HepG2 (cell line): ENCODE results near the gene H6PD. TPM values are rescaled to one million over a fixed set of nuclear protein-coding genes. Genes with fewer than 3 reads are reported as not detected.

Experiments used
- BCLAF1 ChIP-seq: fragments of 450-650 bp; IDR thresholded peaks from 2 replicates; pipeline ENCODE4 v1.6.1; 2017; ENCODE audit warnings: mild to moderate bottlenecking
- CBX2 ChIP-seq, 2 experiments: fragments of 200-600 bp in 1 of 2; sonication (generic); formaldehyde crosslinking in 1 of 2; IDR thresholded peaks; 2 replicates each; pipeline versions ENCODE4 v1.7.0 to v1.8.1; 2018 to 2022; ENCODE audit warnings: low read depth in 2 of 2, low read length in 1 of 2, mild to moderate bottlenecking in 1 of 2, missing genetic modification reagents in 1 of 2
- DBP ChIP-seq: sonication (generic); formaldehyde crosslinking; IDR thresholded peaks from 2 replicates; pipeline ENCODE4 v1.4.0; 2020; ENCODE audit warnings: missing genetic modification reagents; ENCODE audit errors: not compliant biosample characterization
- EEA1 ChIP-seq: sonication (generic); formaldehyde crosslinking; IDR thresholded peaks from 2 replicates; pipeline ENCODE4 v1.5.1; 2020; ENCODE audit warnings: mild to moderate bottlenecking, missing genetic modification reagents, borderline replicate concordance
- GATA4 ChIP-seq: sonication (generic); IDR thresholded peaks from 2 replicates; pipeline ENCODE4 v1.6.1; 2016; ENCODE audit warnings: antibody characterized with exemption, low read depth, borderline replicate concordance
- HOXA5 ChIP-seq: sonication (generic); formaldehyde crosslinking; IDR thresholded peaks from 2 replicates; pipeline ENCODE4 v1.4.0; 2020; ENCODE audit warnings: missing genetic modification reagents
- ONECUT2 ChIP-seq: sonication (generic); formaldehyde crosslinking; IDR thresholded peaks from 2 replicates; pipeline ENCODE4 v1.4.0; 2020; ENCODE audit warnings: missing genetic modification reagents
- POLR2A ChIP-seq, 2 experiments: IDR thresholded peaks; 2 replicates each; pipeline ENCODE4 v1.6.1; 2011; ENCODE audit warnings: low read depth in 2 of 2, low read length in 2 of 2, mild to moderate bottlenecking in 1 of 2, moderate library complexity in 1 of 2; ENCODE audit not compliant: insufficient read depth in 1 of 2
- SALL1 ChIP-seq: sonication (generic); formaldehyde crosslinking; IDR thresholded peaks from 2 replicates; pipeline ENCODE4 v1.8.0; 2022; ENCODE audit warnings: mild to moderate bottlenecking, missing genetic modification reagents
- SOX5 ChIP-seq: IDR thresholded peaks from 2 replicates; pipeline ENCODE4 v1.6.1; 2016; ENCODE audit warnings: borderline replicate concordance
- SP1 ChIP-seq, 2 experiments: fragments of 450-650 bp in 1 of 2; sonication (generic) in 1 of 2; formaldehyde crosslinking in 1 of 2; IDR thresholded peaks; 2 replicates each; pipeline versions ENCODE4 v1.4.0 to v1.6.1; 2016 to 2020; ENCODE audit warnings: missing genetic modification reagents in 1 of 2
- TRIM22 ChIP-seq: fragments of 450-650 bp; IDR thresholded peaks from 2 replicates; pipeline ENCODE4 v1.6.1; 2017
- ZBTB39 ChIP-seq: sonication (generic); formaldehyde crosslinking; IDR thresholded peaks from 2 replicates; pipeline ENCODE4 v1.5.0; 2020; ENCODE audit warnings: missing genetic modification reagents
- ZNF160 ChIP-seq: sonication (generic); formaldehyde crosslinking; IDR thresholded peaks from 2 replicates; pipeline ENCODE4 v1.8.0; 2022; ENCODE audit warnings: mild to moderate bottlenecking, inconsistent platforms, missing genetic modification reagents
- ZNF329 ChIP-seq: sonication (generic); formaldehyde crosslinking; IDR thresholded peaks from 2 replicates; pipeline ENCODE4 v1.9.0; 2021; ENCODE audit warnings: low read depth, mild to moderate bottlenecking, missing genetic modification reagents
- ZNF431 ChIP-seq: sonication (generic); formaldehyde crosslinking; IDR thresholded peaks from 2 replicates; pipeline ENCODE4 v1.9.0; 2022; ENCODE audit warnings: missing genetic modification reagents, low read depth, mild to moderate bottlenecking, borderline replicate concordance
- ZNF510 ChIP-seq: sonication (generic); formaldehyde crosslinking; IDR thresholded peaks from 2 replicates; pipeline ENCODE4 v1.4.0; 2020; ENCODE audit warnings: low read depth, mild to moderate bottlenecking, missing genetic modification reagents
- ZNF737 ChIP-seq: sonication (generic); formaldehyde crosslinking; IDR thresholded peaks from 2 replicates; pipeline ENCODE4 v1.5.0; 2020; ENCODE audit warnings: missing genetic modification reagents, mild to moderate bottlenecking, borderline replicate concordance
- ZSCAN29 ChIP-seq: sonication (generic); formaldehyde crosslinking; conservative IDR thresholded peaks from 2 replicates; pipeline ENCODE4 v1.4.0; 2020; ENCODE audit warnings: mild to moderate bottlenecking, missing genetic modification reagents
- polyA plus RNA-seq, 8 experiments: library from polyadenylated mRNA; depleted of rRNA in 3 of 8; stranded (reverse) in 7 of 8; unstranded in 1 of 8; fragments of >200 nt; fragmentation: Illumina TruSeq in 4 of 8; extraction: Trizol in 4 of 8; gene quantifications; 2 replicates each; pipeline versions ENCODE4 v1.2.1 to v1.2.3, GENCODE V29; 2011 to 2016; ENCODE audit warnings: low read depth in 4 of 8, missing spikeins in 1 of 8, mixed read lengths in 1 of 8; ENCODE audit not compliant: insufficient read depth in 1 of 8
- total RNA-seq, 5 experiments: library from RNA; depleted of rRNA; stranded (reverse); fragments of >200 nt; fragmentation: Illumina TruSeq; extraction: Trizol; gene quantifications; 2 replicates each; pipeline ENCODE4 v1.2.3, GENCODE V29; 2016; ENCODE audit warnings: low read depth in 1 of 5

H6PD gene
- total and polyA plus RNA-seq, 2 of the 13 experiments (the other 11 are each of a cell fraction or from before 2014, with no cell fraction given): 9.3 to 14.1 TPM

GRCh38 chr1:9249534-9250410, 15.2 kb downstream of the H6PD start (continued):
- TF ChIP-seq BCLAF1: no peak
- TF ChIP-seq POLR2A (IDR thresholded peaks at IDR 0.05; ENCODE audit: insufficient read depth in 1 of 2, low read depth in 2 of 2, low read length in 2 of 2): peak; percentile 40 to 65; a peak in 3 of 4 replicates
- peak; percentile 73; the same call in 1 of the 2 replicates for TF ChIP-seq ZNF510 (CRISPR knock-in tag)
- TF ChIP-seq ZNF160: 0 out of 2 replicates have a peak, but pooled peaks have one; percentile 25
- no peak for TF ChIP-seq ZBTB39
- no peak for TF ChIP-seq CBX2 (IDR thresholded peaks at IDR 0.05; ENCODE audit: low read depth, low read length)
- TF ChIP-seq CBX2 (CRISPR knock-in tag; IDR thresholded peaks at IDR 0.05; ENCODE audit: low read depth): no peak
- TF ChIP-seq HOXA5 (CRISPR knock-in tag): 0 out of 2 replicates have a peak, but pooled peaks have one; percentile 23
- TF ChIP-seq SALL1 (CRISPR knock-in tag): peak; percentile 87
- no peak; the same call in 1 of the 2 replicates for TF ChIP-seq EEA1 (CRISPR knock-in tag)
- TF ChIP-seq GATA4: no peak
- no peak for TF ChIP-seq ZNF737
- peak; percentile 55; the same call in 1 of the 2 replicates for TF ChIP-seq SOX5
- TF ChIP-seq ZNF431 (CRISPR knock-in tag): peak; percentile 68; the same call in 1 of the 2 replicates
- TF ChIP-seq ZSCAN29 (CRISPR knock-in tag): 0 out of 2 replicates have a peak, but pooled peaks have one; percentile 46
- TF ChIP-seq SP1 (IDR thresholded peaks at IDR 0.05): no peak
- peak; percentile 71 for TF ChIP-seq SP1 (CRISPR knock-in tag; IDR thresholded peaks at IDR 0.05)
- TF ChIP-seq ONECUT2 (CRISPR knock-in tag): no peak
- TF ChIP-seq ZNF329 (CRISPR knock-in tag): peak; percentile 57; the same call in 1 of the 2 replicates
- TF ChIP-seq DBP (CRISPR knock-in tag): no peak
- no peak for TF ChIP-seq TRIM22
